A673 (cell line): Measurements from ENCODE around the gene CHAT.

Experiments used
- EZH2 ChIP-seq: fragments of 200-600 bp; sonication (generic); IDR thresholded peaks from 2 replicates; pipeline ENCODE4 v1.6.1; 2017; ENCODE audit warnings: borderline replicate concordance, low read depth, mild to moderate bottlenecking, mixed read lengths, antibody characterized with exemption, low read length; ENCODE audit not compliant: poor library complexity, severe bottlenecking
- TF ChIP-seq, protein P1 (sequence below): fragments of 300-800, 200-600 bp; sonication (generic); conservative IDR thresholded peaks from 2 replicates; pipeline ENCODE4 v1.5.1; 2017; ENCODE audit warnings: low read depth, mild to moderate bottlenecking, antibody characterized with exemption, low read length, moderate library complexity, mixed read lengths

DNA sequence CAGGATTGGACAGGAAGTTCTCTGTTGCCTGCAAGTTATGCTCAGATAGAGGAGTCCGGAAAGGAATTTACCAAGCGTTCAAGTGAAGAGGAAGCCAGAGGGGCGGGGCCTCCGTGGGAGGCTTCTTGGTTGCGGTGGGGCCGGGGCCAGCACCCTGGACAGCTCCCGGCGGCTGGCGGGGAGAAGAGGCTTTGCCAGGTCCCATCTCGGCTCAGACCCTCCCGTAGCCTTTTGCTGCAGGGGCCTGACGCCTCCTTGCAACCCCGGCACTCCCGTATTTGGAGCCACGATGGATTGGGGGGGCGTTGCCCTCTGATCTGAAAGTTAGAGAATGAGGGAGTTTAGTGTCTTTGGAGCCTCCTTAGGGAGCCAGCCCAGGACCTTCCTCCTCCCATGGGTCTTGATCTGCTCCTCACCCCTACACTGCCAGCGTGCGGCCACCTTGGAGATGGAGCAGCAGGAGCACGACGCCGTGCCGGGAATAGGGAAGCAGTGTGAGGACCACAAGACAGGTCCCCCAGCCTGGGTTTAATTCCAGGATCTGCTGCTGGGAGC, 6.8 kb upstream of the CHAT start:
- TF ChIP-seq, protein P1, sequence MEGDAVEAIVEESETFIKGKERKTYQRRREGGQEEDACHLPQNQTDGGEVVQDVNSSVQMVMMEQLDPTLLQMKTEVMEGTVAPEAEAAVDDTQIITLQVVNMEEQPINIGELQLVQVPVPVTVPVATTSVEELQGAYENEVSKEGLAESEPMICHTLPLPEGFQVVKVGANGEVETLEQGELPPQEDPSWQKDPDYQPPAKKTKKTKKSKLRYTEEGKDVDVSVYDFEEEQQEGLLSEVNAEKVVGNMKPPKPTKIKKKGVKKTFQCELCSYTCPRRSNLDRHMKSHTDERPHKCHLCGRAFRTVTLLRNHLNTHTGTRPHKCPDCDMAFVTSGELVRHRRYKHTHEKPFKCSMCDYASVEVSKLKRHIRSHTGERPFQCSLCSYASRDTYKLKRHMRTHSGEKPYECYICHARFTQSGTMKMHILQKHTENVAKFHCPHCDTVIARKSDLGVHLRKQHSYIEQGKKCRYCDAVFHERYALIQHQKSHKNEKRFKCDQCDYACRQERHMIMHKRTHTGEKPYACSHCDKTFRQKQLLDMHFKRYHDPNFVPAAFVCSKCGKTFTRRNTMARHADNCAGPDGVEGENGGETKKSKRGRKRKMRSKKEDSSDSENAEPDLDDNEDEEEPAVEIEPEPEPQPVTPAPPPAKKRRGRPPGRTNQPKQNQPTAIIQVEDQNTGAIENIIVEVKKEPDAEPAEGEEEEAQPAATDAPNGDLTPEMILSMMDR: no peak
- TF ChIP-seq EZH2: no peak
